Glomerular visceral epithelial cell (primary cell): ENCODE data around the gene LINGO1.
A peak's percentile ranks its signal among the peaks of the same experiment; 100 is the strongest.

ENCODE experiments used
- DNase-seq: peaks from one replicate; pipeline ENCODE4 v3.0.0-alpha.2; 2016; ENCODE audit errors: extremely low spot score

Gene LINGO1

DNA sequence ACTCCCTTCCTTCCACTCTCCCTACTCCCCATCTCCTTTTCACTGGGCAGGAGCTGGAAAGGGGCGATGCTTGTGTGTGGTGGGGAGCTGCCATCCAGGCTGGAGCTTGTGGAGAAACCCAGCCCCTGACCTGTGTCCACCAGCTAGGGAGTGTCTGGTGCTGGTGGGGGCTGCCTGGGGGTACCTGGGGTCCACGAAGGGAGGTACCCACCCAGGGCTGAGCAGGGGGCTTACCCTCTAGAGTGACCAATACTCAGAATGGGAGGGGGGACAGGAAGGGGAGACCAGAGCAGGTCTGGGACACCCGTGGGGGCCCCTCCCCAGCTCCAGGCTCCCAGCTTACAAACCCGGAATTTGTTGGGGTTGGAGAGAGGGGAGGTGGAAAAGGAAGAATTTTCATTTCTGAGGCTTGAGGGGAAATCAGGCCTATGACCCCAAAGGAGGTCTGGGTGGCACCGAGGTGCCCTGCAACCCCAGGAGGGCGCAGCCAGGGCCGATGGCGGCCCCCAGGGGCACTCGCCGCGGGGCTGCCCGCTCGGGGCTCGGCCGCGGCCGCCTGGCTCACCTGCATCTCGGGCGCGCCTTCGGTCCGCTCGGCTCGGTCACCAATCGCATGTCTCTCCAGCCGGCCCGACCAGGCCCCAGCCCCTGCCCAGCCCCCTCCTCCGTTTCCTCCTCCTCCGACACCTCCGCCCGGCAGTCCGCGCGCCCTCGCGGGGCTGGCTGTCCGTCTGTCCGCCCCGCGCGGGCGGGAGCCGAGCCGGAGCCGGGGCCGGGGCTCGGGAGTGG lies 773 bp downstream of the LINGO1 start:
- DNase-seq: no peak

- DNase-seq: peak; percentile 28
Measured at GRCh38 chr15:77630956-77631744, 1.6 kb downstream of the LINGO1 start.

GRCh38 chr15:77630056-77630455 lies 2.7 kb downstream of the LINGO1 start:
- no peak for DNase-seq

GRCh38 chr15:77629070-77630030 lies 3.4 kb downstream of the LINGO1 start:
- DNase-seq: no peak

DNA sequence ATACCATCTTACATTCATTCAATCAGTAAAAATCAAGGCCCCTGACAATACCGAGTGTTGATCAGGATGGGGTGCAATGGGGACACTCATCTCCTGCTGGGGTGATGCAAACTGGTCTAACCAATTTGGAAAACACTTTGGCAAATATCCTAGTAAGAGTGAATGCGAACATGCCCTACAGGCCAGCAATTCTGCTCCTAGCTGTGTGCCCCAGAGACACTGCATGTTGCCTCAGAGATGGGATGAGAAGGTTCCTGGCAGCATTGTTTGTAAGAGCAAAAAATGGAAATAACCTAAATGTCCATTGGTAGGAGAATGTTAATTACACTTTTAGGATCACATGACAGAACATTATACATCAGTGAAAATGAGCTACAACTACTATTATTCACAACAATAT lies 4.7 kb downstream of the LINGO1 start:
- no peak for DNase-seq

GRCh38 chr15:77627581-77627980 lies 5.1 kb downstream of the LINGO1 start:
- DNase-seq: no peak

- DNase-seq: no peak
Measured at GRCh38 chr15:77627067-77627466, 5.6 kb downstream of the LINGO1 start.

DNA sequence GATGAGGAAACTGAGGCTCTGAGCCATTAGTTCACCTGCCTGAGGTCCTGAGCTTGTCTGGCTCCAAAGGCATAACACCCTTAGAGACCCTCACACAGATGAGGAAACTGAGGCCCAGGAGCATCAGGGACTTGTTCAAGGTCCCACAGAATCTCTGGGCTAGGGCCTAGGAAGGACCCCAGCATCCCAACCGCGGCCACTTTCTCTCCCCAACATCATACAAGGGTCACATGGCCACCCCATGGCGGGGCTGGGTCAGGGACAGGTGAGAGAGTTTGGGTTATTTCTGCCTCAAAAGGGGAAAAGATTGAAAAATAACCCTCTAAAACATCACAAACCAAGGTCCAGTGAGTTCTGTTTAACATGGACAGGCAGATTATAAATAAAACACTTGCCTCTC lies 6.7 kb downstream of the LINGO1 start:
- no peak for DNase-seq

DNA sequence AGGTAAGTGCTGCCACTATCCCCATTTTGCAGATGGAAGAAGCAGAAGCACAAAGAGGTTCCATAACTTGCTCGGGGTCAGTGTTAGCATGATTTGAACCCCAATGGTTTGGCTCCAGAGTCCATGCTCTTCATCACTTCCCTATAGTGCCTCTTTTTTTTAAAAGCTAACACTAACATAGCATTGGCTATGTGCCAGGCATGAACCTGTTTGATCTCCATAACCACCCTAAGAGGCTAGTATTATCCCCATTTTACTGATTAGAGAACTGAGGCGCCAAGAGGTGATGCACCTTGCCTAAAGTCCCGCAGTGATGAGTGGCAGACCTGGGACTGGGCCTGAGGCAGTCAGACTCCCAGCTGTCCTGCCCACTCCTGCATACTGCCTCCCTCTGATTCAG lies 7.3 kb downstream of the LINGO1 start:
- no peak for DNase-seq

GRCh38 chr15:77624868-77625267 lies 7.8 kb downstream of the LINGO1 start:
- no peak for DNase-seq

DNA sequence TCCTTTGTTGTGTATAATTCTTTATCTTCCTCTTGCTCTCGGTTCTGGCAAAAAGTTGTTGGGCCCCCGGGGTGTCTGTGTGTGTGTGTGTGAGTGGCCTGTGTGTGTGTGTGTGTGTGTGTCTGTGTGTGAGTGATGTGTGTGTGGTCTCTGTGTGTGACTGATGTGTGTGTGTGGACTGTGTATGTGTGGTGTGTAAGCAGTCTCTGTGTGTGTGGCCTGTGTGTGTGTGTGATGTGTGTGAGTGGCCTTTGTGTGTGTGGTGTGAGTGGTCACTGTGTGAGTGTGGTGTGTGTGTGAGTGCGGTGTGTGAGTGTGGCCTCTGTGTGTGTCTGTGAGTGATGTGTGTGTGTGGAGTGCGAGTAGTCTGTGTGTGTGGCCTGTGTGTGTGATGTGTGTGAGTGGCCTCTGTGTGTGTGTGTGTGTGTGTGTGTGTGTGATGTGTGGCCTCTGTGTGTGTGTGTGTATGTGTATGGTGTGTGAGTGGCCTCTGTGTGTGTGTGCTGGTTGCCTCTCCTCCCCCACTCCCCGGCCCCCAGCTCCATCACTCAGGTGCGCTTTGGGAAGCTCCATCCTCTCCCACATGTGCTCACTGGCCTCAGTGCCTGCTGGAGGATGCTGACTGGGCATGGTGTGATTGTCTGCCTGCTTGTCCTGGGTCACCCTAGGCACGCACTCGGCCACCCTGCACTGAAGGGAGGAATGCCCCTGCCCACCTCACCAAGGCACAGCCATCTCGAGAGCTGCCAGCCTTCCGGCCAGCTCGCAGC lies 8.8 kb downstream of the LINGO1 start:
- DNase-seq: no peak

GRCh38 chr15:77622934-77623754 lies 9.6 kb downstream of the LINGO1 start:
- no peak for DNase-seq

- DNase-seq: no peak
Measured at GRCh38 chr15:77622209-77622933, 10.3 kb downstream of the LINGO1 start.

- DNase-seq: no peak
Measured at GRCh38 chr15:77621847-77622208, 10.9 kb downstream of the LINGO1 start.

GRCh38 chr15:77620960-77621647 lies 11.6 kb downstream of the LINGO1 start:
- DNase-seq: no peak

- DNase-seq: no peak
Measured at GRCh38 chr15:77620297-77620696, 12.4 kb downstream of the LINGO1 start.

GRCh38 chr15:77619883-77620282 lies 12.8 kb downstream of the LINGO1 start:
- DNase-seq: no peak

GRCh38 chr15:77617476-77618230 lies 15.1 kb downstream of the LINGO1 start:
- DNase-seq: peak; percentile 36
